Activated T-helper 17 cell treated with anti-CD3 and anti-CD28 coated beads, Interleukin-2, amount 50 U/mL, for 72 hours (primary cell): ENCODE results near the gene FSTL3. TPM values are rescaled to one million over a fixed set of nuclear protein-coding genes. Genes with fewer than 3 reads are reported as not detected.

Experiments
- ATAC-seq: fragments of 150-1000 bp; cut with Tn5 transposase; replicated peaks from 2 replicates; pipeline ENCODE4 v1.10.0; 2021; ENCODE audit warnings: mild to moderate bottlenecking, moderate library complexity
- H3K27ac Mint-ChIP-seq: one replicate; pipeline ENCODE4 v1.8.0; 2022; ENCODE audit warnings: mixed read lengths
- H3K27me3 Mint-ChIP-seq: one replicate; pipeline ENCODE4 v1.8.0; 2022; ENCODE audit warnings: mixed read lengths
- H3K36me3 Mint-ChIP-seq: one replicate; pipeline ENCODE4 v1.8.0; 2022; ENCODE audit warnings: low read depth, mild to moderate bottlenecking, mixed read lengths
- H3K4me1 Mint-ChIP-seq: one replicate; pipeline ENCODE4 v1.8.0; 2022; ENCODE audit warnings: mixed read lengths
- H3K4me3 Mint-ChIP-seq: one replicate; pipeline ENCODE4 v1.8.0; 2022; ENCODE audit warnings: mild to moderate bottlenecking, mixed read lengths
- H3K9me3 Mint-ChIP-seq: one replicate; pipeline ENCODE4 v1.8.0; 2022; ENCODE audit warnings: mixed read lengths
- total RNA-seq, 2 donors: library from RNA; stranded (reverse); gene quantifications; one replicate each; pipeline ENCODE4 v1.2.3, GENCODE V29; 2022

FSTL3 gene
- total RNA-seq, 2 donors from 2014 or later: 7.0 to 9.1 TPM

GRCh38 chr19:651114-651818 lies 24.9 kb upstream of the FSTL3 start:
- no peaks in the 10 kb centered on the region for H3K27me3 Mint-ChIP-seq
- no peak for ATAC-seq
- H3K36me3 Mint-ChIP-seq: peaks cover 66% of the 10 kb centered on the region
- no peak overlapping the region for H3K27ac Mint-ChIP-seq
- no peak overlapping the region for H3K4me3 Mint-ChIP-seq
- no peaks in the 10 kb centered on the region for H3K9me3 Mint-ChIP-seq
- peaks cover 5% of the 10 kb centered on the region for H3K4me1 Mint-ChIP-seq

GRCh38 chr19:651991-652390 lies 24.2 kb upstream of the FSTL3 start:
- H3K4me3 Mint-ChIP-seq: no peak overlapping the region
- ATAC-seq: no peak
- no peak overlapping the region for H3K27ac Mint-ChIP-seq
- H3K4me1 Mint-ChIP-seq: peaks cover 5% of the 10 kb centered on the region
- no peaks in the 10 kb centered on the region for H3K9me3 Mint-ChIP-seq
- H3K27me3 Mint-ChIP-seq: no peaks in the 10 kb centered on the region
- peaks cover 69% of the 10 kb centered on the region for H3K36me3 Mint-ChIP-seq

GRCh38 chr19:652467-653389 lies 23.5 kb upstream of the FSTL3 start:
- no peak overlapping the region for H3K4me3 Mint-ChIP-seq
- H3K4me1 Mint-ChIP-seq: peaks cover 5% of the 10 kb centered on the region
- peaks cover 76% of the 10 kb centered on the region for H3K36me3 Mint-ChIP-seq
- no peaks in the 10 kb centered on the region for H3K27me3 Mint-ChIP-seq
- no peak overlapping the region for H3K27ac Mint-ChIP-seq
- ATAC-seq: no peak
- H3K9me3 Mint-ChIP-seq: no peaks in the 10 kb centered on the region

GRCh38 chr19:653425-653824 lies 22.8 kb upstream of the FSTL3 start:
- no peak for ATAC-seq
- Mint-ChIP-seq H3K27ac (no peak overlapping the region), H3K36me3 (peaks cover 72% of the 10 kb centered on the region), H3K9me3 (no peaks in the 10 kb centered on the region), H3K4me1 (peaks cover 5% of the 10 kb centered on the region), H3K4me3 (no peak overlapping the region), H3K27me3 (no peaks in the 10 kb centered on the region)

GRCh38 chr19:655691-656090 lies 20.5 kb upstream of the FSTL3 start:
- peak overlapping the region; percentile 39 for H3K4me3 Mint-ChIP-seq

GRCh38 chr19:656751-657559 lies 19.2 kb upstream of the FSTL3 start:
- Mint-ChIP-seq H3K36me3 (peaks cover 82% of the 10 kb centered on the region), H3K4me1 (peaks cover 12% of the 10 kb centered on the region), H3K4me3 (peak overlapping the region; percentile 39), H3K27ac (no peak overlapping the region), H3K27me3 (no peaks in the 10 kb centered on the region), H3K9me3 (no peaks in the 10 kb centered on the region)
- no peak for ATAC-seq

More at GRCh38 chr19:655691-656090, 20.5 kb upstream of the FSTL3 start:
- no peaks in the 10 kb centered on the region for H3K27me3 Mint-ChIP-seq
- H3K9me3 Mint-ChIP-seq: no peaks in the 10 kb centered on the region
- H3K4me1 Mint-ChIP-seq: peaks cover 9% of the 10 kb centered on the region
- H3K36me3 Mint-ChIP-seq: peaks cover 77% of the 10 kb centered on the region
- H3K27ac Mint-ChIP-seq: no peak overlapping the region
- ATAC-seq: no peak

GRCh38 chr19:657611-658010 lies 18.6 kb upstream of the FSTL3 start:
- no peak overlapping the region for H3K27ac Mint-ChIP-seq
- peak overlapping the region; percentile 22 for H3K4me3 Mint-ChIP-seq
- no peak for ATAC-seq
- H3K4me1 Mint-ChIP-seq: peaks cover 12% of the 10 kb centered on the region
- peaks cover 84% of the 10 kb centered on the region for H3K36me3 Mint-ChIP-seq
- no peaks in the 10 kb centered on the region for H3K27me3 Mint-ChIP-seq
- H3K9me3 Mint-ChIP-seq: no peaks in the 10 kb centered on the region

- Mint-ChIP-seq H3K4me3 (peak overlapping the region; percentile 98), H3K9me3 (no peaks in the 10 kb centered on the region), H3K36me3 (peaks cover 82% of the 10 kb centered on the region), H3K27ac (no peak overlapping the region), H3K4me1 (peaks cover 12% of the 10 kb centered on the region), H3K27me3 (no peaks in the 10 kb centered on the region)
- ATAC-seq: no peak
Measured at GRCh38 chr19:658059-658839, 17.9 kb upstream of the FSTL3 start.

- Mint-ChIP-seq H3K36me3 (peaks cover 73% of the 10 kb centered on the region), H3K9me3 (no peaks in the 10 kb centered on the region), H3K27ac (peak overlapping the region; percentile 95), H3K4me1 (peaks cover 12% of the 10 kb centered on the region), H3K27me3 (no peaks in the 10 kb centered on the region), H3K4me3 (peak overlapping the region; percentile 98)
- ATAC-seq: peak; percentile 34
Measured at GRCh38 chr19:658916-659839, 17.0 kb upstream of the FSTL3 start.

- Mint-ChIP-seq H3K36me3 (peaks cover 55% of the 10 kb centered on the region), H3K27me3 (no peaks in the 10 kb centered on the region), H3K4me3 (peak overlapping the region; percentile 98), H3K4me1 (peaks cover 6% of the 10 kb centered on the region), H3K27ac (peak overlapping the region; percentile 95), H3K9me3 (no peaks in the 10 kb centered on the region)
- ATAC-seq: no peak
Measured at GRCh38 chr19:660793-661426, 15.3 kb upstream of the FSTL3 start.

GRCh38 chr19:661427-662196 lies 14.6 kb upstream of the FSTL3 start:
- Mint-ChIP-seq H3K4me1 (peaks cover 6% of the 10 kb centered on the region), H3K36me3 (peaks cover 48% of the 10 kb centered on the region), H3K27ac (peak overlapping the region; percentile 95), H3K9me3 (no peaks in the 10 kb centered on the region), H3K4me3 (peak overlapping the region; percentile 98), H3K27me3 (no peaks in the 10 kb centered on the region)
- ATAC-seq: peak; percentile 53
